K562 (cell line): Measurements from ENCODE around the gene ISG20L2. TPM values are rescaled to one million over a fixed set of nuclear protein-coding genes. Genes with fewer than 3 reads are reported as not detected.

Source experiments
- BHLHE40 ChIP-seq: IDR thresholded peaks from 2 replicates; pipeline ENCODE4 v1.6.1; 2011; ENCODE audit warnings: low read length, improper control_type of control experiment
- CTBP1 ChIP-seq: fragments of 450-650 bp; IDR thresholded peaks from 2 replicates; pipeline ENCODE4 v1.6.1; 2016; ENCODE audit warnings: borderline replicate concordance
- ELF4 ChIP-seq: fragments of 450-650 bp; formaldehyde crosslinking; IDR thresholded peaks from 2 replicates; pipeline ENCODE4 v1.4.0; 2022; ENCODE audit warnings: missing genetic modification characterization
- FOXP1 ChIP-seq: sonication (generic); formaldehyde crosslinking; IDR thresholded peaks from 2 replicates; pipeline ENCODE4 v1.8.0; 2022; ENCODE audit warnings: mild to moderate bottlenecking, missing genetic modification reagents
- IRF9 ChIP-seq: fragments of 450-650 bp; IDR thresholded peaks from 2 replicates; pipeline ENCODE4 v1.6.1; 2016; ENCODE audit warnings: missing biosample characterization, missing genetic modification characterization
- JUN ChIP-seq, 2 experiments: sonication (generic) in 1 of 2; formaldehyde crosslinking in 1 of 2; IDR thresholded peaks; 2 replicates each; pipeline versions ENCODE4 v1.6.1 to v1.8.0; 2012 to 2022; ENCODE audit warnings: borderline replicate concordance in 2 of 2, mild to moderate bottlenecking in 2 of 2, improper control_type of control experiment in 1 of 2, low read depth in 1 of 2, low read length in 1 of 2, missing genetic modification reagents in 1 of 2
- KAT7 ChIP-seq: sonication (generic); formaldehyde crosslinking; IDR thresholded peaks from 2 replicates; pipeline ENCODE4 v1.8.0; 2022; ENCODE audit warnings: missing genetic modification reagents, mild to moderate bottlenecking, borderline replicate concordance
- KHSRP ChIP-seq: fragments of 450-650 bp; IDR thresholded peaks from 2 replicates; pipeline ENCODE4 v1.6.1; 2017
- L3MBTL2 ChIP-seq: fragments of 450-650 bp; IDR thresholded peaks from 2 replicates; pipeline ENCODE4 v1.6.1; 2016; ENCODE audit warnings: mild to moderate bottlenecking, moderate library complexity
- MBD2 ChIP-seq: sonication (generic); IDR thresholded peaks from 2 replicates; pipeline ENCODE4 v1.6.1; 2016; ENCODE audit warnings: low read depth, borderline replicate concordance
- NCOR1 ChIP-seq: fragments of 450-650 bp; IDR thresholded peaks from 2 replicates; pipeline ENCODE4 v1.6.1; 2016; ENCODE audit warnings: mild to moderate bottlenecking, moderate library complexity
- NEUROD1 ChIP-seq: fragments of 150-350 bp; IDR thresholded peaks from 2 replicates; pipeline ENCODE4 v1.6.1; 2014; ENCODE audit warnings: borderline replicate concordance, low read length, low read depth; ENCODE audit not compliant: partially characterized antibody
- SP1 ChIP-seq: sonication (generic); formaldehyde crosslinking; IDR thresholded peaks from 2 replicates; pipeline ENCODE4 v1.8.1; 2022; ENCODE audit warnings: mild to moderate bottlenecking, missing genetic modification reagents
- SPI1 ChIP-seq: IDR thresholded peaks from 2 replicates; pipeline ENCODE4 v1.6.1; 2011; ENCODE audit warnings: low read depth, low read length, control low read depth, borderline replicate concordance
- STAT6 ChIP-seq: sonication (generic); formaldehyde crosslinking; IDR thresholded peaks from 2 replicates; pipeline ENCODE4 v1.8.1; 2023; ENCODE audit warnings: mild to moderate bottlenecking, missing genetic modification reagents
- XRCC5 ChIP-seq: fragments of 200-400 bp; formaldehyde crosslinking; IDR thresholded peaks from 2 replicates; pipeline ENCODE4 v1.6.1; 2017; ENCODE audit warnings: low read depth, mild to moderate bottlenecking, low read length
- ZBTB33 ChIP-seq: sonication (generic); formaldehyde crosslinking; IDR thresholded peaks from 2 replicates; pipeline ENCODE4 v1.8.1; 2023; ENCODE audit warnings: mild to moderate bottlenecking, missing genetic modification reagents
- ZNF197 ChIP-seq: fragments of 200-800 bp; sonication (Bioruptor generic); IDR thresholded peaks from 2 replicates; pipeline ENCODE4 v1.6.1; 2016; ENCODE audit warnings: low read depth, missing genetic modification characterization, missing compliant biosample characterization
- ZNF24 ChIP-seq: fragments of 450-650 bp; IDR thresholded peaks from 2 replicates; pipeline ENCODE4 v1.6.1; 2016
- ZNF644 ChIP-seq: fragments of 200-800 bp; sonication (Bioruptor generic); IDR thresholded peaks from 2 replicates; pipeline ENCODE4 v1.6.1; 2016; ENCODE audit warnings: low read depth, missing genetic modification characterization, missing compliant biosample characterization
- ZNF699 ChIP-seq: fragments of 250-450 bp; sonication (Bioruptor Pico); IDR thresholded peaks from 2 replicates; pipeline ENCODE4 v1.8.0; 2021; ENCODE audit warnings: mild to moderate bottlenecking, moderate library complexity; ENCODE audit not compliant: insufficient replicate concordance
- ZNF707 ChIP-seq: fragments of 250-450 bp; sonication (Bioruptor Pico); conservative IDR thresholded peaks from 2 replicates; pipeline ENCODE4 v1.8.0; 2022; ENCODE audit warnings: inconsistent platforms, mild to moderate bottlenecking, moderate library complexity
- ZNF766 ChIP-seq: fragments of 200-800 bp; sonication (Bioruptor generic); conservative IDR thresholded peaks from 2 replicates; pipeline ENCODE4 v1.6.1; 2016; ENCODE audit warnings: missing genetic modification characterization, missing compliant biosample characterization
- polyA plus RNA-seq, 8 experiments: library from polyadenylated mRNA; depleted of rRNA in 4 of 8; stranded (reverse) in 5 of 8; unstranded in 3 of 8; fragments of >200 nt; fragmentation: Nextera tagmentation in 2 of 8; fragmentation: Illumina TruSeq in 1 of 8; extraction: Ambion mirVana in 2 of 8; extraction: Trizol in 1 of 8; gene quantifications; 2 replicates each; pipeline versions ENCODE4 v1.2.1 to v1.2.3, GENCODE V29; 2011 to 2014; ENCODE audit warnings: inconsistent platforms in 1 of 8, missing spikeins in 1 of 8
- total RNA-seq, 7 experiments: library from RNA; depleted of rRNA in 6 of 7; stranded (reverse); fragments of >200 nt in 6 of 7; fragmentation: Illumina TruSeq in 2 of 7; extraction: Trizol in 2 of 7; gene quantifications; 2 replicates each; pipeline versions ENCODE4 v1.2.1 to v1.2.3, GENCODE V29; 2011 to 2021; ENCODE audit warnings: low replicate concordance in 1 of 7

Gene ISG20L2
- total and polyA plus RNA-seq, 9 of the 15 experiments (the other 6 are each of a cell fraction or from before 2014, with no cell fraction given), result 21.3 to 130 (median 50.3) TPM

- TF ChIP-seq IRF9 (no peak), SP1 (CRISPR knock-in tag) (peak; percentile 64), FOXP1 (0 out of 2 replicates have a peak, but pooled peaks have one; percentile 49), NEUROD1 (peak; percentile 6), L3MBTL2 (peak; percentile 55), BHLHE40 (peak; percentile 25; the same call in 1 of the 2 replicates), ZNF644 (tag) (no peak), ZBTB33 (no peak), ELF4 (CRISPR knock-in tag) (no peak), CTBP1 (peak; percentile 74), KAT7 (CRISPR knock-in tag) (peak; percentile 89), KHSRP (no peak), NCOR1 (no peak), ZNF197 (no peak), ZNF707 (no peak), STAT6 (0 out of 2 replicates have a peak, but pooled peaks have one; percentile 44), XRCC5 (0 out of 2 replicates have a peak, but pooled peaks have one; percentile 64), ZNF24 (peak; percentile 30; the same call in 1 of the 2 replicates), ZNF766 (no peak), MBD2 (no peak; the same call in 1 of the 2 replicates), ZNF699 (CRISPR knock-in tag) (no peak), SPI1 (0 out of 2 replicates have a peak, but pooled peaks have one; percentile 12), JUN (IDR thresholded peaks at IDR 0.05; ENCODE audit: borderline replicate concordance, low read depth, low read length) (0 out of 2 replicates have a peak, but pooled peaks have one; percentile 15), JUN (CRISPR knock-in tag; IDR thresholded peaks at IDR 0.05; ENCODE audit: borderline replicate concordance) (no peak)
Measured at GRCh38 chr1:156689035-156689952, 39.3 kb downstream of the ISG20L2 start (continued).
